ENCODE data around the gene HOXA13.

GRCh38 chr7:27161214-27161720 lies 38.6 kb downstream of the HOXA13 start:
- TF ChIP-seq CTCF (conservative IDR thresholded peaks at IDR 0.05; ENCODE audit: low read depth, low read length) (no peak; the same call in 1 of the 2 replicates), EZH2 (IDR thresholded peaks at IDR 0.05; ENCODE audit: low read length, unreplicated experiment) (no peak)

Measured in PC-3 (cell line).